Astrocyte of the cerebellum (primary cell): ENCODE data around the gene GSTM5.
"Not testable (repeated sequence)": the region's sequence is repeated elsewhere in the genome, so short reads cannot be mapped to it uniquely, and the experiment has no call there.

Experiments
- DNase-seq: peaks from one replicate; pipeline ENCODE4 v3.0.0-alpha.2; 2011; ENCODE audit warnings: low read depth
- H3K4me3 ChIP-seq: 2 replicates; pipeline ENCODE4 v1.5.1; 2011; ENCODE audit warnings: mild to moderate bottlenecking, low read depth, low read length, moderate library complexity
- CTCF ChIP-seq: IDR thresholded peaks from 2 replicates; pipeline ENCODE4 v1.5.1; 2012; ENCODE audit warnings: low read length, low read depth, moderate library complexity, mild to moderate bottlenecking; ENCODE audit errors: missing control alignments
- in situ Hi-C: cut with HindIII; loops from 2 replicates; pipeline ENCODE4 v1.10.0; 2017; ENCODE audit warnings: low sequenced_read_pairs

Gene GSTM5

GRCh38 chr1:109740615-109741373 lies 28.7 kb downstream of the GSTM5 start, which contains the start of gene GSTM3:
Gene GSTM3 (minus strand): TSS chr1:109741038. CDS start chr1:109740287, 751 bp downstream.
- in situ Hi-C loops = no loop called here
- DNase-seq = no peak
- TF ChIP-seq CTCF = no peak
- peak within 1 kb of the TSS; percentile 70 for H3K4me3 ChIP-seq

- in situ Hi-C loops, DNase-seq: not testable (repeated sequence)
Observed at GRCh38 chr1:109748311-109748710, 36.3 kb downstream of the GSTM5 start.

GRCh38 chr1:109749221-109749620 lies 37.2 kb downstream of the GSTM5 start:
- no peak for TF ChIP-seq CTCF
- in situ Hi-C loops = no loop called here
- H3K4me3 ChIP-seq = no peak overlapping the region
- no peak for DNase-seq

More at GRCh38 chr1:109748311-109748710, 36.3 kb downstream of the GSTM5 start:
- H3K4me3 ChIP-seq = not testable (repeated sequence)

- no peak overlapping the region for H3K4me3 ChIP-seq
- no peak for DNase-seq
- in situ Hi-C loops = no loop called here
- TF ChIP-seq CTCF = no peak
Observed at GRCh38 chr1:109750241-109750882, 38.3 kb downstream of the GSTM5 start.

GRCh38 chr1:109750920-109751319 lies 38.9 kb downstream of the GSTM5 start:
- TF ChIP-seq CTCF = no peak
- in situ Hi-C loops = no loop called here
- no peak for DNase-seq
- H3K4me3 ChIP-seq = no peak overlapping the region

- no peak for DNase-seq
- in situ Hi-C loops = no loop called here
- H3K4me3 ChIP-seq = no peak overlapping the region
- no peak for TF ChIP-seq CTCF
Observed at GRCh38 chr1:109751531-109752260, 39.6 kb downstream of the GSTM5 start.
